HepG2 (cell line): ENCODE data around the gene MICOS13. TPM values are rescaled to one million over a fixed set of nuclear protein-coding genes. Genes with fewer than 3 reads are reported as not detected.

Source experiments
- AKAP8 ChIP-seq: sonication (generic); formaldehyde crosslinking; IDR thresholded peaks from 2 replicates; pipeline ENCODE4 v1.5.1; 2020; ENCODE audit warnings: mild to moderate bottlenecking, missing genetic modification reagents
- EED ChIP-seq: sonication (generic); formaldehyde crosslinking; IDR thresholded peaks from 2 replicates; pipeline ENCODE4 v1.5.0; 2020; ENCODE audit warnings: mild to moderate bottlenecking, missing genetic modification reagents
- ETS1 ChIP-seq: sonication (generic); formaldehyde crosslinking; IDR thresholded peaks from 2 replicates; pipeline ENCODE4 v1.4.0; 2020; ENCODE audit warnings: missing genetic modification reagents
- ISL2 ChIP-seq: sonication (generic); formaldehyde crosslinking; IDR thresholded peaks from 2 replicates; pipeline ENCODE4 v1.5.0; 2020; ENCODE audit warnings: missing genetic modification reagents
- KDM2A ChIP-seq: sonication (generic); formaldehyde crosslinking; IDR thresholded peaks from 2 replicates; pipeline ENCODE4 v1.4.0; 2020; ENCODE audit warnings: low read depth, missing genetic modification reagents, borderline replicate concordance
- KDM5A ChIP-seq: fragments of 200-600 bp; sonication (generic); IDR thresholded peaks from 2 replicates; pipeline ENCODE4 v1.7.0; 2018; ENCODE audit warnings: antibody characterized with exemption, mild to moderate bottlenecking, low read length, borderline replicate concordance
- MED13 ChIP-seq: sonication (generic); formaldehyde crosslinking; IDR thresholded peaks from 2 replicates; pipeline ENCODE4 v1.5.0; 2020; ENCODE audit warnings: missing genetic modification reagents
- MTERF4 ChIP-seq: sonication (generic); formaldehyde crosslinking; IDR thresholded peaks from 2 replicates; pipeline ENCODE4 v1.8.0; 2023; ENCODE audit warnings: mild to moderate bottlenecking, missing genetic modification reagents
- POLR2G ChIP-seq: fragments of 200-400 bp; formaldehyde crosslinking; IDR thresholded peaks from 2 replicates; pipeline ENCODE4 v1.6.1; 2018; ENCODE audit warnings: mild to moderate bottlenecking, low read depth, low read length, moderate library complexity
- RBM39 ChIP-seq: fragments of 200-400 bp; formaldehyde crosslinking; IDR thresholded peaks from one replicate; pipeline ENCODE4 v1.6.1; 2018; ENCODE audit warnings: antibody characterized with exemption, mild to moderate bottlenecking, low read depth, low read length; ENCODE audit not compliant: poor library complexity, severe bottlenecking
- SP4 ChIP-seq: sonication (generic); formaldehyde crosslinking; IDR thresholded peaks from 2 replicates; pipeline ENCODE4 v1.8.1; 2023; ENCODE audit warnings: mild to moderate bottlenecking, missing genetic modification reagents
- TGIF2 ChIP-seq: IDR thresholded peaks from 2 replicates; pipeline ENCODE4 v1.6.1; 2016; ENCODE audit warnings: control low read depth, missing compliant biosample characterization
- ZC3H13 ChIP-seq: sonication (generic); formaldehyde crosslinking; IDR thresholded peaks from 2 replicates; pipeline ENCODE4 v1.8.1; 2023; ENCODE audit warnings: mild to moderate bottlenecking, missing genetic modification reagents, moderate library complexity
- ZFP37 ChIP-seq: sonication (generic); formaldehyde crosslinking; IDR thresholded peaks from 2 replicates; pipeline ENCODE4 v1.4.0; 2020; ENCODE audit warnings: missing genetic modification reagents, borderline replicate concordance
- ZFP82 ChIP-seq: sonication (generic); formaldehyde crosslinking; IDR thresholded peaks from 2 replicates; pipeline ENCODE4 v1.5.1; 2020; ENCODE audit warnings: mild to moderate bottlenecking, missing genetic modification reagents, borderline replicate concordance
- ZNF225 ChIP-seq: sonication (generic); formaldehyde crosslinking; IDR thresholded peaks from 2 replicates; pipeline ENCODE4 v1.4.0; 2020; ENCODE audit warnings: mild to moderate bottlenecking, missing genetic modification reagents
- ZNF709 ChIP-seq: sonication (generic); formaldehyde crosslinking; IDR thresholded peaks from 2 replicates; pipeline ENCODE4 v1.5.0; 2020; ENCODE audit warnings: mild to moderate bottlenecking, missing genetic modification reagents
- ZNF773 ChIP-seq: sonication (generic); formaldehyde crosslinking; IDR thresholded peaks from 2 replicates; pipeline ENCODE4 v1.4.0; 2020; ENCODE audit warnings: missing genetic modification reagents, borderline replicate concordance
- polyA plus RNA-seq, 8 experiments: library from polyadenylated mRNA; depleted of rRNA in 3 of 8; stranded (reverse) in 7 of 8; unstranded in 1 of 8; fragments of >200 nt; fragmentation: Illumina TruSeq in 4 of 8; extraction: Trizol in 4 of 8; gene quantifications; 2 replicates each; pipeline versions ENCODE4 v1.2.1 to v1.2.3, GENCODE V29; 2011 to 2016; ENCODE audit warnings: low read depth in 4 of 8, missing spikeins in 1 of 8, mixed read lengths in 1 of 8; ENCODE audit not compliant: insufficient read depth in 1 of 8
- total RNA-seq, 5 experiments: library from RNA; depleted of rRNA; stranded (reverse); fragments of >200 nt; fragmentation: Illumina TruSeq; extraction: Trizol; gene quantifications; 2 replicates each; pipeline ENCODE4 v1.2.3, GENCODE V29; 2016; ENCODE audit warnings: low read depth in 1 of 5
- TF ChIP-seq, protein P1 (sequence below): sonication (generic); formaldehyde crosslinking; IDR thresholded peaks from 2 replicates; pipeline ENCODE4 v1.4.0; 2020; ENCODE audit warnings: missing genetic modification reagents, low read depth, mild to moderate bottlenecking, borderline replicate concordance
- TF ChIP-seq, protein P2 (sequence below): sonication (generic); formaldehyde crosslinking; IDR thresholded peaks from 2 replicates; pipeline ENCODE4 v1.4.0; 2020; ENCODE audit warnings: missing genetic modification reagents, borderline replicate concordance

MICOS13 gene
- total and polyA plus RNA-seq, 2 of the 13 experiments (the other 11 are each of a cell fraction or from before 2014, with no cell fraction given): 28.8 to 35.4 TPM

DNA sequence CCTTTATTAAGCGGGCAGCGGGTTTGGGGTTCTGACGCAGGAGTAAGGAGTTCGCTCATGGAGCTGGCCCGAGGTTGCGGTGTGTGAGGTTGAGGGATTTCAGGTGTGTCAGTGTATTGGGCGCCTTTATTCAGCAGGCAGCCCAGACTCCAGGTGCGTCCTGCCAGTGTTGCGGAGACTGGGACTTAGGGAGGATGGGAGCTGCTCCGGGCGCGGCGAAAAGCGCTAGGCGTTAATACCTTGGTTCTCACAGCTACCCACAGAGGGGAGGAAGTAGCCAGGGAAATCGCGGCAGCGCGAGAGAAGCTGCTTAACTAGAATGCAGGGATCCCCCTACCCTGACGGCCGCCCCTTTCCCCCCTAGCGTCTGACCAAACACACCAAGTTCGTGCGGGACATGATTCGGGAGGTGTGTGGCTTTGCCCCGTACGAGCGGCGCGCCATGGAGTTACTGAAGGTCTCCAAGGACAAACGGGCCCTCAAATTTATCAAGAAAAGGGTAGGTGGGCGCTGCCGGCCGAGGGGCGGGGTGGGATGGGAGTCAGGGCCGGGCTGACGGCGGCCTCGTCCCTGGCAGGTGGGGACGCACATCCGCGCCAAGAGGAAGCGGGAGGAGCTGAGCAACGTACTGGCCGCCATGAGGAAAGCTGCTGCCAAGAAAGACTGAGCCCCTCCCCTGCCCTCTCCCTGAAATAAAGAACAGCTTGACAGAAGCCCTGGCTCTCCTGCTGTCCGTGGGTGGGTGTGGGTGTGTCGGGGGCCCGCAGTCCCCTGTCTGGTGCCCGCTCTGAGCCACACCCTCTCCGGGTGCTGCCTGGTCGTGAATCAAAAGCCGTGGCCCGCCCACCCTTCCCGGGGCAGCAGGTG lies 10.9 kb upstream of the MICOS13 start (continued):
- 0 out of 2 replicates have a peak, but pooled peaks have one; percentile 10 for TF ChIP-seq TGIF2 (CRISPR knock-in tag)
- 0 out of 2 replicates have a peak, but pooled peaks have one; percentile 17 for TF ChIP-seq ISL2 (CRISPR knock-in tag)
- peak; percentile 87 for TF ChIP-seq ZC3H13 (CRISPR knock-in tag)
- TF ChIP-seq ETS1 (CRISPR knock-in tag): 0 out of 2 replicates have a peak, but pooled peaks have one; percentile 20
- TF ChIP-seq POLR2G: peak; percentile 61
- TF ChIP-seq ZFP82: 0 out of 2 replicates have a peak, but pooled peaks have one; percentile 3
- TF ChIP-seq MED13 (CRISPR knock-in tag): 0 out of 2 replicates have a peak, but pooled peaks have one; percentile 47
- TF ChIP-seq, protein P1, sequence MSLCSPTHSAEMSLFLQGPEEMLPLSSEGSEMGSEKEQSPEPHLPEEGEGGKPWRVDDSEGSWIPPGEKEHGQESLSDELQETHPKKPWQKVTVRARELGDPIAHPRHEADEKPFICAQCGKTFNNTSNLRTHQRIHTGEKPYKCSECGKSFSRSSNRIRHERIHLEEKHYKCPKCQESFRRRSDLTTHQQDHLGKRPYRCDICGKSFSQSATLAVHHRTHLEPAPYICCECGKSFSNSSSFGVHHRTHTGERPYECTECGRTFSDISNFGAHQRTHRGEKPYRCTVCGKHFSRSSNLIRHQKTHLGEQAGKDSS (CRISPR knock-in tag): no peak
- TF ChIP-seq, protein P2, sequence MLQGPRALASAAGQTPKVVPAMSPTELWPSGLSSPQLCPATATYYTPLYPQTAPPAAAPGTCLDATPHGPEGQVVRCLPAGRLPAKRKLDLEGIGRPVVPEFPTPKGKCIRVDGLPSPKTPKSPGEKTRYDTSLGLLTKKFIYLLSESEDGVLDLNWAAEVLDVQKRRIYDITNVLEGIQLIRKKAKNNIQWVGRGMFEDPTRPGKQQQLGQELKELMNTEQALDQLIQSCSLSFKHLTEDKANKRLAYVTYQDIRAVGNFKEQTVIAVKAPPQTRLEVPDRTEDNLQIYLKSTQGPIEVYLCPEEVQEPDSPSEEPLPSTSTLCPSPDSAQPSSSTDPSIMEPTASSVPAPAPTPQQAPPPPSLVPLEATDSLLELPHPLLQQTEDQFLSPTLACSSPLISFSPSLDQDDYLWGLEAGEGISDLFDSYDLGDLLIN (CRISPR knock-in tag): 0 out of 2 replicates have a peak, but pooled peaks have one; percentile 13
- no peak for TF ChIP-seq EED
- TF ChIP-seq ZNF709 (CRISPR knock-in tag): no peak
- peak; percentile 45 for TF ChIP-seq RBM39
- TF ChIP-seq MTERF4 (CRISPR knock-in tag): no peak
- TF ChIP-seq ZNF225 (CRISPR knock-in tag): peak; percentile 64; the same call in 1 of the 2 replicates
- 0 out of 2 replicates have a peak, but pooled peaks have one; percentile 32 for TF ChIP-seq ZFP37 (CRISPR knock-in tag)
- 0 out of 2 replicates have a peak, but pooled peaks have one; percentile 26 for TF ChIP-seq KDM5A
- TF ChIP-seq ZNF773: peak; percentile 50; the same call in 1 of the 2 replicates
- peak; percentile 59 for TF ChIP-seq AKAP8 (CRISPR knock-in tag)
- peak; percentile 40; the same call in 1 of the 2 replicates for TF ChIP-seq SP4 (CRISPR knock-in tag)
- peak; percentile 26; the same call in 1 of the 2 replicates for TF ChIP-seq KDM2A (CRISPR knock-in tag)
